OCI-LY3 (cell line): ENCODE data around the gene CGB1.
"Not testable (repeated sequence)": the region's sequence is repeated elsewhere in the genome, so short reads cannot be mapped to it uniquely, and the experiment has no call there.

Source experiments
- H2AFZ ChIP-seq: fragments of 200-600, 300-600 bp; shearing (Covaris generic); 2 replicates; pipeline ENCODE4 v1.6.0; 2014; ENCODE audit warnings: antibody characterized with exemption, low read depth, low read length
- H3K27ac ChIP-seq: fragments of 200-600, 300-600 bp; sonication (generic); 2 replicates; pipeline ENCODE4 v1.5.1; 2014; ENCODE audit warnings: mild to moderate bottlenecking, low read length, moderate library complexity, mixed read lengths
- H3K27me3 ChIP-seq: fragments of 200-600, 300-600 bp; sonication (generic); 2 replicates; pipeline ENCODE4 v1.6.1; 2014; ENCODE audit warnings: low read depth, low read length, mixed read lengths
- H3K36me3 ChIP-seq: fragments of 200-600, 300-600 bp; sonication (generic); replicated peaks from 2 replicates; pipeline ENCODE3; 2014; ENCODE audit warnings: low read depth, low read length, mixed read lengths
- H3K4me1 ChIP-seq: fragments of 300-600, 200-600 bp; sonication (generic); 2 replicates; pipeline ENCODE4 v1.6.1; 2014; ENCODE audit warnings: low read length, mixed read lengths
- H3K4me2 ChIP-seq: fragments of 200-600, 300-600 bp; sonication (generic); 2 replicates; pipeline ENCODE4 v1.6.1; 2014; ENCODE audit warnings: low read length, mixed read lengths
- H3K4me3 ChIP-seq: fragments of 300-600, 200-600 bp; sonication (generic); 2 replicates; pipeline ENCODE4 v1.5.1; 2014; ENCODE audit warnings: antibody characterized with exemption, mild to moderate bottlenecking, low read length, moderate library complexity
- H3K79me2 ChIP-seq: fragments of 300-600, 200-600 bp; shearing (Covaris generic); 2 replicates; pipeline ENCODE4 v1.6.1; 2014; ENCODE audit warnings: mild to moderate bottlenecking, low read length, mixed read lengths
- H3K9ac ChIP-seq: fragments of 300-600, 200-600 bp; shearing (Covaris generic); 2 replicates; pipeline ENCODE4 v1.6.0; 2014; ENCODE audit warnings: mild to moderate bottlenecking, low read length, moderate library complexity
- H3K9me3 ChIP-seq: fragments of 200-600, 300-600 bp; shearing (Covaris generic); 2 replicates; pipeline ENCODE4 v1.6.1; 2014; ENCODE audit warnings: low read length, mixed read lengths; ENCODE audit not compliant: insufficient read depth
- H4K20me1 ChIP-seq: fragments of 200-600, 300-600 bp; sonication (generic); 2 replicates; pipeline ENCODE4 v1.6.1; 2016; ENCODE audit warnings: low read length, mixed read lengths; ENCODE audit not compliant: insufficient read depth
- EZH2phosphoT487 ChIP-seq: fragments of 200-600 bp; shearing (Covaris generic); IDR thresholded peaks from 2 replicates; pipeline ENCODE4 v1.6.1; 2018; ENCODE audit warnings: antibody characterized with exemption, mixed run types, low read depth
- TF ChIP-seq, protein P1 (sequence below): fragments of 200-600, 300-600 bp; sonication (generic); IDR thresholded peaks from 2 replicates; pipeline ENCODE4 v1.5.1; 2014; ENCODE audit warnings: antibody characterized with exemption, low read length, low read depth

Gene CGB1

DNA sequence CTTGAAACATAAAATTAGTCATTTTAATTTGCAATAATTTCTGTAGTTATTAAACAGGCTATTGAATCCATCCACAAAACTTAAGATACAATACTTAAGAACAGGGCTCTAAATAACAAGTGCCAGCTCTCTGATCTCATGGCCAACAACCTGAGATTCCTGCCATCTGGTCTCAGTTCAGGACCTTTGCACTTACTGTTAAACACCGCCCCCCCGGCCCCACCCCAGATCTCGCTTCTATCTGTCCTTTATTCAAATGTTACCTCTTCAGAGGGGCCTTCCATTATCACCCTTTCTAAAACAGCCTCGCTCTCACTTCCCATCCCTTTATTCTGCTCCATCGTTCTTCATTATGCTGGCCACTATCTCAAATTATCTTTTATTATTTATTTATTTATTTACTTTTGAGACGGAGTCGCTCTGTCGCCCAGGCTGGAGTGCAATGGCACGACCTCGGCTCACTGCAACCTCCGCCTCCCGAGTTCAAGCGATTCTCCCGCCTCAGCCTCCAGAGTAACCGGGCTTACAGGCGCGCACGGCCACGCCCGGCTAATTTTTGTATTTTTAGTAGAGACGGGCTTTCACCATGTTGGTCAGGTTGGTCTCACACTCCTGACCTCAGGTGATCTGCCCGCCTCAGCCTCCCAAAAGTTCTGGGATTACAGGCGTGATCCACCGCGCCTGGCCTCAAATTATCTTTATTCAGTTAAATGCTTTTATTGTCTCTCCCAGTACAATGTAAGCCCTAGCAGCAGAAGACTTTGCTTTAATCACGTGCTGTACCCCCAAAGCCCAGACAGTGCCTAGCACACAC is 47.7 kb upstream of the CGB1 start:
- peak overlapping the region; percentile 92 for H2AFZ ChIP-seq
- H3K9ac ChIP-seq: peak overlapping the region; percentile 92
- H3K9me3 ChIP-seq: no peaks in the 10 kb centered on the region
- H3K4me2 ChIP-seq: peak overlapping the region; percentile 90
- H3K79me2 ChIP-seq: peaks cover 42% of the 10 kb centered on the region
- peaks cover 34% of the 10 kb centered on the region for H4K20me1 ChIP-seq
- TF ChIP-seq EZH2phosphoT487: no peak
- TF ChIP-seq, protein P1, sequence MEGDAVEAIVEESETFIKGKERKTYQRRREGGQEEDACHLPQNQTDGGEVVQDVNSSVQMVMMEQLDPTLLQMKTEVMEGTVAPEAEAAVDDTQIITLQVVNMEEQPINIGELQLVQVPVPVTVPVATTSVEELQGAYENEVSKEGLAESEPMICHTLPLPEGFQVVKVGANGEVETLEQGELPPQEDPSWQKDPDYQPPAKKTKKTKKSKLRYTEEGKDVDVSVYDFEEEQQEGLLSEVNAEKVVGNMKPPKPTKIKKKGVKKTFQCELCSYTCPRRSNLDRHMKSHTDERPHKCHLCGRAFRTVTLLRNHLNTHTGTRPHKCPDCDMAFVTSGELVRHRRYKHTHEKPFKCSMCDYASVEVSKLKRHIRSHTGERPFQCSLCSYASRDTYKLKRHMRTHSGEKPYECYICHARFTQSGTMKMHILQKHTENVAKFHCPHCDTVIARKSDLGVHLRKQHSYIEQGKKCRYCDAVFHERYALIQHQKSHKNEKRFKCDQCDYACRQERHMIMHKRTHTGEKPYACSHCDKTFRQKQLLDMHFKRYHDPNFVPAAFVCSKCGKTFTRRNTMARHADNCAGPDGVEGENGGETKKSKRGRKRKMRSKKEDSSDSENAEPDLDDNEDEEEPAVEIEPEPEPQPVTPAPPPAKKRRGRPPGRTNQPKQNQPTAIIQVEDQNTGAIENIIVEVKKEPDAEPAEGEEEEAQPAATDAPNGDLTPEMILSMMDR: no peak
- H3K27me3 ChIP-seq: no peaks in the 10 kb centered on the region
- H3K4me1 ChIP-seq: peaks cover 14% of the 10 kb centered on the region
- peaks cover 28% of the 10 kb centered on the region for H3K36me3 ChIP-seq
- peak overlapping the region; percentile 92 for H3K4me3 ChIP-seq
- H3K27ac ChIP-seq: peak overlapping the region; percentile 60

DNA sequence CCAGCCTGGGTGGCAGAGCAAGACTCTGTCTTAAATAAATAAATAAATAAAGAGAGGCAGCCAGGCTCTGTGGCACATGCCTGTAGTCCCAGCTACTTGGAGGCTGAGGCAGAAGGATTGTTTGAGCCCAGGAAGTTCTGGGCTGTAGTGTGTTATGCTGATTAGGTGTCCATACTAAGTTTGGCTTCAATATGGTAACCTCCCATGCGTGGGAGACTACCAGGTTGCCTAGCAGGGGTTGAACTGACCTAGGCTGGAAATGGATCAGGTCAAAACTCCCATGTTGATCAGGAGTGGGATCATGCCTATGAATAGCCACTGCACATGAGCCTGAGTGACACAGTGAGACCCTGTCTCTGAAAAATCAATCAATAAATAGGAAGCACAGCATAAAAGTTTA is 44.6 kb upstream of the CGB1 start:
- H3K27ac ChIP-seq: no peak overlapping the region
- H3K4me1 ChIP-seq: peaks cover 2% of the 10 kb centered on the region
- H3K9ac ChIP-seq: no peak overlapping the region
- no peaks in the 10 kb centered on the region for H3K9me3 ChIP-seq
- TF ChIP-seq, protein P1: no peak
- no peak for TF ChIP-seq EZH2phosphoT487
- no peak overlapping the region for H2AFZ ChIP-seq
- H3K27me3 ChIP-seq: no peaks in the 10 kb centered on the region
- peaks cover 6% of the 10 kb centered on the region for H3K36me3 ChIP-seq
- no peak overlapping the region for H3K4me2 ChIP-seq
- peaks cover 11% of the 10 kb centered on the region for H3K79me2 ChIP-seq
- H3K4me3 ChIP-seq: no peak overlapping the region
- H4K20me1 ChIP-seq: peaks cover 7% of the 10 kb centered on the region

DNA sequence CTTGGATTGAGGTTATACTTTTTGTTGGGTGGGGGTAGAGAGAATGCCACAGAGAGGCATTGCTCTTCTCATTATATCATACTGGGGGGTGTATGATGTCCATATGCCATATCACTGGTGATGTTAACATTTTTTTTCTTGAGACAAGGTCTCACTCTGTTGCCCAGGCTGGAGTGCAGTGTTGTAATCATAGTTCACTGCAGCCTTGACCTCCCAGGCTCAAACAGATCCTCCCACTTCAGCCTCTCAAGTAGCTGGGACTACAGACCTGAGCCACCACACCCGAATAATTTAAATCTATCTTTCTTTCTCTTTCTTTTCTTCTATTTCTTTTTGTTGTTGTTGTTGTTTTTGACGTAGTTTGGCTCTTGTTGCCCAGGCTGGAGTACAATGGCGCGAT is 43.7 kb upstream of the CGB1 start:
- Histone ChIP-seq H3K36me3 (no peaks in the 10 kb centered on the region), H3K4me3 (no peak overlapping the region), H4K20me1 (no peaks in the 10 kb centered on the region), H3K27me3 (no peaks in the 10 kb centered on the region), H3K9ac (no peak overlapping the region), H2AFZ (no peak overlapping the region), H3K27ac (no peak overlapping the region), H3K9me3 (no peaks in the 10 kb centered on the region), H3K4me2 (no peak overlapping the region), H3K4me1 (no peaks in the 10 kb centered on the region), H3K79me2 (peaks cover 2% of the 10 kb centered on the region)
- TF ChIP-seq, protein P1: no peak
- TF ChIP-seq EZH2phosphoT487: no peak

DNA sequence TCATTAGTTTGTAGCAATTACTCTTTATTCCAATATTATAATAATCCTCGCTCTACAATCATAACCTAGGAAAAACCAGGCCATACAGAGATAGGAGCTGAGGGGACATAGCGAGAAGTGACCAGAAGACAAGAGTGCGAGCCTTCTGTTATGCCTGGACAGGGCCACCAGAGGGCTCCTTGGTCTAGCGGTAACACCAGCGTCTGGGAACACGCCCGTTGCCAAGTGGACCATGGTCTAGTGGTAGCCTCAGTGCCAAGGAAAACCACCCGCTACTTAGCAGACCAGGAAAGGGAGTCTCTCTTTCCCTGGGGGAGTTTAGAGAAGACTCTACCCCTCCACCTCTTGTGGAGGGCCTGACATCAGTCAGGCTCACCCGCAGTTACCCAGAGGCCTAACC is 38.2 kb upstream of the CGB1 start:
- H3K79me2 ChIP-seq, H3K9ac ChIP-seq, H4K20me1 ChIP-seq, H3K27me3 ChIP-seq, H3K4me2 ChIP-seq, H3K36me3 ChIP-seq, H3K4me3 ChIP-seq, H3K9me3 ChIP-seq, H3K4me1 ChIP-seq, H3K27ac ChIP-seq: not testable (repeated sequence)
- TF ChIP-seq, protein P1: peak; percentile 42
- H2AFZ ChIP-seq: peak overlapping the region; percentile 69; the same call in 1 of the 2 replicates
